IPS DF 6.9 (cell line): Measurements from ENCODE around the gene KRTAP15-1.

ENCODE experiments used
- DNase-seq: peaks from one replicate; pipeline ENCODE4 v3.0.0-alpha.2; 2013; ENCODE audit warnings: low read depth, low spot score
- H3K27ac ChIP-seq: one replicate; pipeline ENCODE4 v1.5.1; 2013; ENCODE audit warnings: low read length, control low read depth
- H3K27me3 ChIP-seq: 2 replicates; pipeline ENCODE4 v1.6.1; 2013; ENCODE audit warnings: mild to moderate bottlenecking, low read length; ENCODE audit not compliant: control insufficient read depth, insufficient read depth
- H3K36me3 ChIP-seq: 2 replicates; pipeline ENCODE4 v1.6.1; 2013; ENCODE audit warnings: low read length; ENCODE audit not compliant: control insufficient read depth, insufficient read depth
- H3K4me1 ChIP-seq: 2 replicates; pipeline ENCODE4 v1.6.1; 2013; ENCODE audit warnings: low read length; ENCODE audit not compliant: control insufficient read depth, insufficient read depth
- H3K4me3 ChIP-seq: 2 replicates; pipeline ENCODE4 v1.5.1; 2013; ENCODE audit warnings: mild to moderate bottlenecking, low read length
- H3K9me3 ChIP-seq: 2 replicates; pipeline ENCODE4 v1.6.1; 2013; ENCODE audit warnings: low read length, inconsistent platforms; ENCODE audit not compliant: control insufficient read depth, insufficient read depth
- WGBS: extraction: QIAGEN DNeasy Blood & Tissue Kit; methylation state at CpG from one replicate; pipeline ENCODE4 v1.1.7; 2013; ENCODE audit warnings: mixed read lengths, missing lambda C conversion rate; ENCODE audit not compliant: insufficient read length, insufficient coverage; 5-methylcytosine and 5-hydroxymethylcytosine counted together

Gene KRTAP15-1

GRCh38 chr21:30487336-30487735 lies 47.3 kb downstream of the KRTAP15-1 start, which contains the start of gene KRTAP19-2:
KRTAP19-2 (minus strand) TSS chr21:30487436; CDS start chr21:30487348, 88 bp downstream.
- H3K27me3 ChIP-seq, result no peaks in the 10 kb centered on the region
- no peak for DNase-seq
- no CpG with 5 or more reads among the region's 2 CpGs for WGBS
- H3K9me3 ChIP-seq, result no peaks in the 10 kb centered on the region
- H3K36me3 ChIP-seq, result no peaks in the 10 kb centered on the region
- no peak within 1 kb of the TSS for H3K27ac ChIP-seq
- H3K4me1 ChIP-seq, result no peaks in the 10 kb centered on the region
- no peak within 1 kb of the TSS for H3K4me3 ChIP-seq
